GM12872 (cell line): Measurements from ENCODE around the gene CCDC85C.

ENCODE experiments used
- CTCF ChIP-seq: IDR thresholded peaks from 3 replicates; pipeline ENCODE4 v1.5.1; 2011; ENCODE audit warnings: low read depth, mild to moderate bottlenecking, low read length, moderate library complexity; ENCODE audit not compliant: insufficient read depth

Gene CCDC85C

DNA sequence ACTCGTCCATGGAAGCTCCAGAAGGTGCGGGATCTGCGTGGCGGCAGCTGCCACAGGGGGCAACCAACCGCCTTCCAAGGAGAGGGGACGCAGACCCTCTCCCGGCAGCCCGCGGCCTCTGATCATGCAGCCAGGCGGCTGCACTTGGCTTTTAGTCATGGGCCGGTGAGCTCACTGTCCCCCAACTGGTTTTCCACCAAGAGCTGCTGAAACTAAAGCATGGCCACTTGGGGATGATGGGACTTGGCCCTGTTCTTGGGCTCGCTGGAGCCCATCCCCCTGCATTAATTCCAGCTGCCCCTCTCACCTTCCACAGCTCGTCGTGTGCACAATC is 39.1 kb downstream of the CCDC85C start:
- TF ChIP-seq CTCF: no peak

DNA sequence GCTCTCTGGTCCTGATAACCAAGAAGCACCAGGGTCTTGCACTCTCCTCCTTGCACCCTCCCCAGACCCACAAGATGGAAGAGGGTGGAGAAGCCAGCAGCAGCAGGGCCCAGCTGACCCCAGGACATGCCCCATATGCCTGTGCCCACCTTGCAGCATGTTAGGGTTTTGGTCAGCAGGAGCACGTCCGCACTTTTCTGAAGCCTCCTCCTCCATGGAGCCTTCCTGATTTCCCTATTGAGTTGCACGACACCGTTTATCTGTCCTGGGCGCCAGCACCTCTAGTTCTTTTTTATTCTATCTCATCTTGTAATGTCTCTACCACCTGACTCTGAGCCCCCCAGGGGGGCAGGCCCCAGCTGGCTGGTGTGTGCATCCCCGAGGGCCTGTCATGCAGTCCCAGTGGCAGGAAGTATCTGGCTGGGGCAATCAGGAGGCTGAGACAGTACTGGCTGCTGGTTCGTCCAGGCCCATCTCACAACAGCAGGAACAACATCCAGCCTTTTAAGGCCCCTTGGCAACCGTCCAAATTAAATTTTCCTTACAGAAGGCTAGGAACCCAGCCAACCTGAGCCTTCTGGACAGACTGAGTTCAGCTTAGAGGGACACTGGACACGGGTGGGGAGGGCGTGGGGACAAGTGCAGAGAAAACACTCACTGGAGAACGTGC is 39.6 kb downstream of the CCDC85C start:
- no peak for TF ChIP-seq CTCF

GRCh38 chr14:99563749-99564129 is 40.3 kb downstream of the CCDC85C start:
- no peak for TF ChIP-seq CTCF

GRCh38 chr14:99562856-99563748 is 40.9 kb downstream of the CCDC85C start:
- no peak for TF ChIP-seq CTCF

- no peak for TF ChIP-seq CTCF
Observed at GRCh38 chr14:99561864-99562263, 42.1 kb downstream of the CCDC85C start.

GRCh38 chr14:99560922-99561683 is 42.9 kb downstream of the CCDC85C start:
- TF ChIP-seq CTCF: no peak

DNA sequence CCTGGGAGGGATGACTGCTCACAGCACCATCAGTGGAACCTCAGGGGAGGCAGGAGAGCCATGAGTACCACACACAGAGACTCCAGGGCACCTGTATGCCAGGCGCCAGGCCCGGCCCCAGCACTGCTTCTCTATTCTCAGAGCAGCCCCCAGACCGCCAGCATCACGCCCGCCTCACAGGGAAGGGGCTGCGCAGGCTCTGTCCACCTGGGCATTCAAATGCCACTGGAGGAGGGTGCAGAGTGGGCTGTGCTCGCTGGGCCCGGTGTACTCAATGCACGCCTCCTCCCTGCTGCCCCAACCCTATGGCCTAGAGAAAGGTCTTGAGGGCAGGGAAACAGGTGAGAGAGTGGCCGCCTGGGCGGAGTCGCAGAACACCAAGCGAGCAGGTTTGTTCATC is 43.6 kb downstream of the CCDC85C start:
- no peak for TF ChIP-seq CTCF
